ENCODE measurements around the gene CEACAM19.
"Not testable (repeated sequence)": the region's sequence is repeated elsewhere in the genome, so short reads cannot be mapped to it uniquely, and the experiment has no call there.

CEACAM19 gene

DNA sequence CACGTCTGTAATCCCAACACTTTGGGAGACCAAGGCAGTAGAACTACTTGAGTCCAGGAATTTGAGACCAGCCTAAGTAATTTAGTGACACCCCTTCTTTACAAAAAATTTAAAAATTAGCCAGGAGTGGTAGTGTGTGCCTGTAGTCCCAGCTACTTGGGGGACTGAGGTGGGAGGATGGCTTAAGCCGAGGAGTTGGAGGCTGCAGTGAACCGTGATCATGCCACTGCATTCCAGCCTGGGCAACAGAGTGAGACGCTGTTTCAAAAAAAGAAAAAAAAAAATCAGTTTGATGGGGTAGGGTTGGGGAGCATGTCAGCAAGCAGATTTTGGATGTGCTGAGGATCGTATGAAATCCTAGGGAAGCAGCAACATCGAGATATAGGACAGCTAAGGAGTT is 4.2 kb downstream of the CEACAM19 start:
- DNase-seq (ENCODE audit: low spot score) = no peak

DNA sequence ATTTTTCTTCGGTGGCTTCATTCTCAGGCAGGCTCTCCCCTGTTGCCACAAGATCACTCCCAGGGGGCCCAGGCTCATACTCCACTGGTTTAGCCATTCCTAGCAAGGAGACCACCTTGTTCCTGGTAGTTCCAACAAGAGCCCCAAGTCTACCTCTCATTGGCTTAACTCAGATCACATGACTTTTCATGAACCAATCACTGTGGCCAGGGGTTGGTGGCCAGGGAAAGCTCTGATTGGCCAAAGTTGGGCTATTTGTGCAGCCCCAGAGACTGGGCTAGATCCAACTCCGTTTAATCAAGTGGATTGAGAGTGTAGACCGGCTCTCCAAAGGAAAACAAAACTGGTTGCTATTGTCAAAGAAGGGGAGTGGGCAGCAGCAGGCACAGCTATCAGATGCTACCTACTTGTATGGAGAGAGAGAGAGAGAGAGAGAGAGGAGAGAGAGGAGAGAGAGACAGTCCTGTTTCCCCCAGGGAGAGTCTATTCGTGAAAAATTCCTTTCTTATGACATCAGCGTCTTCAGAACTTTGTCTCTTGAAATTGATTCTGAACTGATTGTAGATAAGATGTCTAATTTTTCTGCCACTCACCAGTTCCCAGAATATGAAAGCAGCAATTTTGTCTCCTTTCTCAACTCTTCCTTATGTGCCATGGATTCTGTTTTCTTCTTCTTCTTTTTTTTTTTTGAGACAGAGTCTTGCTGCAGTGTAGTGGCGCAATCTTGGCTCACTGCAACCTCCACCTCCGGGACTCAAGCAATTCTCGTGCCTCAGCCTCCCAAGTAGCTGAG is 5.9 kb downstream of the CEACAM19 start:
- DNase-seq (ENCODE audit: low spot score) = no peak

DNA sequence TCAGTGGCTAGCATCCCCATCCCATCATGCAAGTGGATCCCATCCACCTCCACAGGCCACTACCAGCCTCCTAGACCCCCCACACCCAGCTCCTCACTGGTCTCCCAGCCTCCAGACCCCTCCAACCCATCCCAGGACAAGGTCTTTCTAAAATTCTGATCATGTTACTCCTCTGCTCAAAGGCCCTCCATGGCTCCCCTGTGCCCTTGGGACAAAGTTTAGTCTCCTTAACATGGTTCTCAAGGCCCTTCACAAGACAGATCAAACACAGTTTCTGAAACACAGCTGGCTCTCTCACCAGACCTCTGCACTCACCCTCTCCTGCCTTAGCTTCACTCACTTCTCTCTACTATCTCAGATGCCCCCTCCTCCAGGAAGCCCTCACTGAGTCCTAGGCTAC is 9.3 kb downstream of the CEACAM19 start:
- no peak for DNase-seq (ENCODE audit: low spot score)

DNA sequence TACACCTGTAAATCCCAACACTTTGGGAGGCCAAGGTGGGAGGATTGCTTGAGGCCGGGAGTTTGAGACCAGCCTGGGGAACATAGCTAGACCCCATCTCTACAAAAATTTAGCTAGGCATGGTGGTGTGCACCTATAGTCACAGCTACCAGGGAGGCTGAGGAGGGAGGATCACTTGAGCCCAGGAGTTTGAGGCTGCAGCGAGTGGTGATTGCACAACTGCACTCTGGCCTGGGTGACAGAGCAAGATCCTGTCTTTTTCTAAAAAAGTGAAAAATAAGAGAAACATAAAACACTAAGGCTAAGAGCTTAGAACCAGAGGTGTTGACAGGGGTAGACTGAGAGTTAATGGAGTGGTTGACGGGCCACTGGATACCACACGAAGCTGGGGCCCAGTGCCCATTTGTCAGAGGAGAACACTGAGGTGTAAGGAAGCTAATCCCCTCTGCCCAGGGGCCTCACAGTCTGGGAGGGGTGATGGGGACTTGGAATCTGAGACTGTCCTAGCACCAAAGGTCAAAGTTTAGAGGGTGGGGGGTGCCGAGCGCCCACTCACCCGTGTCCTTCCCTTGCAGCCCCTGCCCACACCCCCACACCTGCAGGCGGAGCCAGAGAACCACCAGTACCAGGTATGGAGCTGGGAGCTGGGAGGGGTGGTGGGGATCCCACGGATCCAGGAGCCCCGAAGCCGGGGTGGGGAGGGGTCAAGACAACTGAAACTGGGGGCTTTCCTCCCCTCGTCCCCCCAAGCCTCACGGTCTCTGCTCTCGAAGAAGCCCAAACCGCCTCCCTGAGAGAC is 10.9 kb downstream of the CEACAM19 start:
- DNase-seq (ENCODE audit: low spot score) = no peak

DNA sequence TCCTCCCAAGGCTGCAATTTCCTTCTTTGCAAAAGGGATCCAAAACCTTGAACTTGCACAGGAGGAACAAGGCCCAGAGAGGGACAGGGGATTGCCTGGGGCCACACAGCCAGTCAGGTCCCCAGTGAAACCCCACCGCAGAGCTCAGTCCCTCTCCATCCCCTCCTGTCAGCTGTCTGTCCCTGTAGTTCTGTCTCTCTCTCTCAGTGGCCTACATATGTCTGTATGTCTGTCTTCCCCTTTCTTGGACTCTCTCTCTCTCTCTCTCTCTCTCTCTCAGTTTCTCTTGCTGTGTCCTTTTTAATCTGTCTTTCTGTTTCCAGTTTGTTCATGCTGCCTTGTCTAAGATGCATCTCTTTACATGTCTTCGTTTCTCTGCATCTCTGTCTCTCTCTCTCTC is 11.5 kb downstream of the CEACAM19 start:
- no peak for DNase-seq (ENCODE audit: low spot score)

DNA sequence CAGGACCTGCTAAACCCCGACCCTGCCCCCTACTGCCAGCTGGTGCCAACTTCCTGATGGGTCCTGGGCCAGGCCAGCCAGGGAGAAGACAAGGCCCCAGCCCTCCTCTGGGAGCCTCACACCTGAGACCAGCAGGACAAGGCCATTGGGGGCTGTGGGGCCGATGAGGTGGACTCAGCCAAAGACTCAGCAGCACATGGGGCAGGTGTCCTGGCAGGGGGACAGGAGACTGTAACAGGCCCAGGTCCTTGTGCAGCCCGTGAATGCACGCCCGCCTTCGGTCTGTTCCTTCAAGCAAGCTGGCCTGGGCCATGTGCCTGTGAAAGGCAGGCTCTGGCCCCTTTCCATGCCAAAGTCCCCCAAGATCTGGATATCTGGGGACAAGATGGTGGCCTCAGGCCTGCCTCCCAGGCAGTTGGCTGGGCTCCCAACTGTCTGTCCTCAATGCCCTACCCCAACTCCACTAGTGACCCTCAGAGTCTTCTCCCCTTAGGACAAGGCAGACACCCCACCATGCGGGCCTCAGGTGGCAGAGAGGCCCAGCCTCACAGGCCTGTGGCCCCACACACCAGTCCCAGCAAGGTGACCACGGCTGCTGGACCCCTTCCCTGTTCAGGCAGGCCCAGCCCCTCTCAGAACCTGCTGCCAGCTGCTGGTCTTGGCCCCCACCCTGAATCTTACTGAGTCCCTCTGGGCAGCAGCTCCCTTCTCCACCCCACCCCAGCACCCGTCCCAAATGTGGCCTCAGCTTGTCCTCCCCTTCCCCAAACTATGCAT is 12.3 kb downstream of the CEACAM19 start:
- DNase-seq (ENCODE audit: low spot score) = no peak

DNA sequence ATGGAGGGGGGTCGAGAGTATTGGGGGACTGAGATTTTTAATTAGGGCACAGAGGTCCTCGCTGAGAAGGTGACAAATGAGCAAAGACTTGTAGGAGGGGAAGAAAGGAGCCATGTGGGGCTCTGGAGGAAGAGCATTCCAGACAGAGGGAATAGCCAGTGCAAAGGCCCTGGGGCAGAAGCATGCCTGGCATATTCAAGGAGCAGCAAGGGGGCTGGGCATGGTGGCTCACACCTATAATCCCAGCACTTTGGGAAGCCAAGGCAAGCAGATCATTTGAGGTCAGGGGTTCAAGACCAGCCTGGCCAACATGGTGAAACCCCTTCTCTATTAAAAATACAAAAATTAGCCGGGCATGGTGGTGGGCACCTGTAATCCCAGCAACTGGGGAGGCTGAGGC is 13.1 kb downstream of the CEACAM19 start:
- not testable (repeated sequence) for DNase-seq (ENCODE audit: low spot score)

DNA sequence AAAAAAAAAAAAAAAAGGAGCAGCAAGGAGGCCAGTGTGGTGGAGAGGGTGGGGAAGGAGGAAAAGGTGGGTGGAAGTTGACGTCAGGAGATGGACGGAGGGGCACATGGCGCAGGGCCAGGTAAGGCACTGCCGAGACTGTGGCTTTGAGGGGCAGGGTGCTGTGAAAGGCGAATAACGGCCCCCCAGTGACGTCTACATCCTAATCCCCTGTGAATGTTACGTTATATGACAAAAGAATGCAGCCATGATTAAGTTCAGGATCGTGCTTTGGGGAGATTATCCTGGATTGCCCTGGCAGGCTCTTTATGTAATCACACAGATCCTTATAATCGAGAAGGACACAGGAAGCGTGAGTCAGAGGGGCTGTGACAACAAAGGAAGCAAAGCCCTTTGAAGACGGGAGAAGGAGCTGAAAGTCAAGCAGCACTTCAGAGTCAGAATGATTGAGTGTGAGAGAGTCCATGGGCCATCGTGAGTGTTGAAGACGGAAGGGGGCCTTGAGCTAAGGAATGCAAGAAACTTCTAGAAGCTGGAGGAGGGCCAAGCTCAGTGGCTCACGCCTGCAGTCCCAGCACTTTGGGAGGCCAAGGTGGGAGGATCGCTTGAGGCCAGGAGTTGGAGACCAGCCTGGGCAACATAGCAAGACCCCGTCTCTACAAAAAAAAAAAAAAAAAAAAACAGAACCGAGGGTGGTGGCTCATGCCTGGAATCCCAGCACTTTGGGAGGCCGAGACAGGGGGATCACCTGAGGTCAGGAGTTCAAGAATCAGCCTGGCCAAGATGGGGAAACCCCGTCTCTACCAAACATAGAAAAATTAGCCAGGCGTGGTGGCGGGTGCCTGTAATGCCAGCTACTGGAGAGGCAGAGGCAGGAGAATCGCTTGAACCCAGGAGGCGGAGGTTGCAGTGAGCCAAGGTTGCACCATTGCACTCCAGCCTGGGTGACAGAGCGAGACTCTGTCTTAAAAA is 13.9 kb downstream of the CEACAM19 start:
- no peak for DNase-seq (ENCODE audit: low spot score)

DNA sequence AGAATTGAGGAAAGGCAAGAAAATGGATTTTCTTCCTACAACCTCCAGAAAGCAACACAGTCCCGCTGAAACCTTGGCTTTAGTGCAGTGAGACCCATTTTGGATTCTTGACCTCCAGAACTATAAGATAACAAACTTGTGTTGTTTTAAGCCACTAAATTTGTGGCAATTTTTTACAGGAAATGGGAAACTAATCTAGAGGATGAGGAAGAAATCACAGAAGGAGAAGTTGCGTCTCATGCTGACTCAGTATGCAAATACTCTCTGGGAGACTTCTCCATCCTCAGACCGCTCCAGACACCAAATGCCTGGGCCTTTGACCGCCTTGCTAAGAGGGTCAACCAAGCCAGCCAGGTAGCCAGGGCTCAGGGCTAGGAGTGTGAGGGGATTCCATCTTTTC is 14.6 kb downstream of the CEACAM19 start:
- DNase-seq (ENCODE audit: low spot score) = no peak

DNA sequence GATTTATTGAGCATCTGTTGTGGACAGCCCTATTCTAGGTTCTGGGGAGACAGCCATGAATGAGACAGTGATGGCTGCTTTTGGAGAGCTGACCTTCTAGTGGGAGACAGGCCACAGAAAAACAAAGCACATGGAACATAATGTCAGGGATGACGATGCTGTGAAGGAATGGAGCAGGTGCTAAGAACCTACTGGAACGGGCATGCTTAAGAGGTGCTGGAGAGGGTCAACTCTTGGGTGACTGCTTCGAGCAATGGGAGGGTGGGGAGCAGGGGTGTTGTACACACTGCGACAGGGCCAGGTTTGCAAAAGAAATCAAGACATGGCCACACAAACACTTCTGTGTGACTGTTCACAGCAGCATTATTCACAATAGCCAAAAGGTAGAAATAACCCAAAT is 15.6 kb downstream of the CEACAM19 start:
- DNase-seq (ENCODE audit: low spot score) = no peak

DNA sequence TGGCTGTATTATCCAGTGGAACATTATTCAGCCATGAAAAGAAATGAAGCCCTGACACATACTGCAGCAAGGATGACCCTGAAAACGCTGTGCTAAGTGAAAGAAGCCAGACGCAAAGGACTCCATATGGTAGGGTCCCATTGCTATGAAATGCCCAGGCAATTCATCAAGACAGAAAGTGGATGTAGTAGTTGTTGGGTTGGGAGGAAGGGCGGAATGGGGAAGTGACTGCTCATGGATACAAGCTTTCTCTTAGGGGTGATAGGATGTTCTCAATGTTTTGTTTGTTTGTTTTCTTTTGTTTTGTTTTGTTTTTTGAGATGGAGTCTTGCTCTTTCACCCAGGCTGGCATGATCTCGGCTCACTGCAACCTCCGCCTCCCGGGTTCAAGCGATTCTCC is 16.6 kb downstream of the CEACAM19 start:
- no peak for DNase-seq (ENCODE audit: low spot score)

DNA sequence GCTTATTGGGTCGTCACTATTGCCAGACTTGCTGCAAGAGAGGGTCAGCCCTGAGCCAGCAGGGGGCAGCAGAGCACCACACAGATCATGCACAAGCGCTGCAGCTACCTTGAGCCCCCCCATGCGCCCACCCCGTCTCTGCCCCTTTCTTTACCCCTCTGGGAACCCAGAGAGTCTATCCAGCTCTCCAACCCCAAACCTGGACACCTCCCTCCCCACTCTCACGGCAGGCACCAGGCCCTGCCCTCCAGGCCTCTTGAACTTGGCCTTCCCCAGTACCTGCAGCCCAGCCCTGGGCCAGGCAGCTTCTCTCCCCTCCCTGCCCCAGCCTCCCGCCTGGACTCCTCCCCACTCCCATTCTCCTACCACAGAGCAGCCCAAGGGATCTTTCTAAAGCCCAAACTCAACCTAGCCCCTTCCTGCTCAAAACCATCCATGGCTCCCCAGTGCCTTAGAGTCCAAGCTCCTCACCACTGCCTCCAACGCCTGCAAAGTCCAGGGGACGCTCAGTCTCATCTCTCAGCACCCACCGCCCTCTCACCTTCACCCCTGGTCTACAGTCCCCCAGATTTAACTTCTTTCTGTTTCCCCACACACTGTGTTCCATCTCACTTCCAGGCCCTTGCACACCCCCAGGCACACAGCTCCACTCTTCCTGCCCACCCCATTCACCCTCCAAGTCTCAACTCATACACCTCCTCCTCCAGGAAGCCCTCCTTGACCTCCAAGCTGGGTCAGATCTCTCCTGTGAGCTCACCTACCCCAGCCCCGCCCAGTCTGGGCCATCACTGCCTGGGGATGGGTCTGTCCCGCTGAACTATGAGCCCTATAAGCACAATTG is 18.2 kb downstream of the CEACAM19 start:
- DNase-seq (ENCODE audit: low spot score) = peak; percentile 75

DNA sequence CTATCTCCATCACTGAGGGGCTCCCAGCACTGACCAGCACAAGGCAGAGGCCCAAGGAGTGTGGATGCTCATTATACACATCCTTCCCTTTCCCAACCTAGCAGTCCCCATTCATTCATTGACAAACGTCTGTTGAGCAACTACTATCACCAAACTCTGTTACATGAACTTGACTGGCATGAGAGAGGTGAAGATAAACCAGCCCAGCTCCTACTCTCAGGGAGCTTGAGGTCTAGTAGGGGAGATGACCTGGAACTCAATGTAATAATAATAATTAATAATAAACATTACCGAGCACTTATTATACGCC is 18.8 kb downstream of the CEACAM19 start:
- no peak for DNase-seq (ENCODE audit: low spot score)

DNA sequence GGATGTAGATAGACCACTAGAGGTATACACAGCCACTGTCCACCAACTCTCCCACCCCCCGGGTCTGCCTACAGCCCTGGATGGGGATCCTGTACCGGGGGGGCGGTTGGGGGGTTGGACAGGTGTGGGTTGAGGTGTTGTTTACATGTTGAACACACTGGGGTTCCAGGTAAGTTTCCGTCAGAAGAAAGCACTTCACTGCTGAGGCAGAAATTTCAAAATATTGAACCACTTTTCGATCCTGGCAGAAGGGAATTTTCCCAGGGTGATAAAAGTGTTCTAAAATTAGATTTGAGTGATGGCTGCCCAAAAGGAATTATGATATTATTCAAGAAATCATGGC is 21.1 kb downstream of the CEACAM19 start:
- no peak for DNase-seq (ENCODE audit: low spot score)

DNA sequence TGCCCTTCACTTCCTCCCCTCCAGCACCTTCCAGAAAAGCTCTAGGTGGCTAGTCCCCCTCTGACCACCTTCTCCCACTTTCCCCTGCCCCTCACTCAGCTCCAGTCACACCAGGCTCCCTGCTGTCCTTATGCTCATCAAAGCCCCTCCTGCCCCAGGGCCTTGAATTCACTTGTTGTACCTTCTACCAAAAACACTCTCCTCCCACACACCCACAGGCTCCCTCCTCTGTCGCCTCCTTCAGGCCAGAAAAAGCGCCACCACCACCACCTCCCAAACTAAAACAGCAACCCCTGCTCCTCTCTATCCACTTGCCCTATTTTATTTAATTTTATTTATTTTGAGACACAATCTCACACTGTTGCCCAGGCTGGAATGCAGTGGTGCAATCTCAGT is 22.9 kb downstream of the CEACAM19 start:
- DNase-seq (ENCODE audit: low spot score) = peak; percentile 10

DNA sequence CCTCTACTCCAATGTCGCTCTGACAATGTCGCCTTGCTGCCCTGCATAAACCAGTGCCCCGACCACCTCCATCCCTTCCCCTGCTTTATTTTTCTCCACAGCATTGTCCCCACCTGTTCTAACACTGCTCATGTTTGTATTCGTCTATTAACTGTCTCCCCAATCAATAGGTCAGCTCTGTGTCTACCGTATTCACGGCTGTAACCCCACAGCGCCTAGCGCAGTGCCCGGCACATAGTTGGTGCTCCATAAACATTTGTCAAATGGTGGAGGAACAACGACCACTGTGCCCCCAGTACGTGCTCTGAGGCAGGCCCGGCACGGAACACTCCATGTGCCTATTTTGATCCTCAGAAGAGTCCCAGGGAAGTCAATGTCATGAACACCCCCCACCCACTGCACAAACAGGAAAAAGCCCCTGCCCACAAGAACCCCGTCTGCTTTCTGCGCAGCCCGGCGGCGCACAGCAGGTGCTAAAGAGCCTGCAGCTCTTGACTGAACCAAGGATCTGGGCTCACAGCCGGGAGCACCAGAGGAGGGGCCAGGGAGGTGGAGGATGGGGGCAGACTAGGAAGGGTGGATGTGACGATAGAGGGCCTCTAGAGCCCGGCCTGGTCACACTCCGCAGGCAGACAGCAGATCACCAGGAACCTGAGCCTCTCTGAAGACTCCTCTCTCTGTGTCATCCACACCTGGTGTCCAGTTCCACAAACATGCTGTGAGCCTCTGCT is 25.8 kb downstream of the CEACAM19 start:
- no peak for DNase-seq (ENCODE audit: low spot score)

DNA sequence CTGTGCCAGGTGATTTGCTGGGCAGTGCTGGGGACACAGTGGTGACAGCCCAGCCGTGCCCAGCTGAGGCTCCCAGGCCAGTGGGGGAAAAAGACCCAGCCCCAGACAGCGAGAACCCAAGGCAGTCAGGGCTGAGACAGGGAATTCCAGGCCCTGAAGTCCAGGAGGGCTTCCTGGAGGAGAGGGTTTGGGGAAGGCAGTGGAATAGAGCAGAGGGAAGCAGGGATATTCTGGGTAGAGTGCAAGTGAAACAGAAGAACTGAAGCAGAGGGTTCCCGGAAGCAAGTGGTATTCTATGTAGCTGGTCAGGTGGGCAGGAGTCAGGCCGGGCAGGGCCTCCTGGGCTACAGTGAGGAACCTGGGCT is 26.4 kb downstream of the CEACAM19 start:
- no peak for DNase-seq (ENCODE audit: low spot score)

DNA sequence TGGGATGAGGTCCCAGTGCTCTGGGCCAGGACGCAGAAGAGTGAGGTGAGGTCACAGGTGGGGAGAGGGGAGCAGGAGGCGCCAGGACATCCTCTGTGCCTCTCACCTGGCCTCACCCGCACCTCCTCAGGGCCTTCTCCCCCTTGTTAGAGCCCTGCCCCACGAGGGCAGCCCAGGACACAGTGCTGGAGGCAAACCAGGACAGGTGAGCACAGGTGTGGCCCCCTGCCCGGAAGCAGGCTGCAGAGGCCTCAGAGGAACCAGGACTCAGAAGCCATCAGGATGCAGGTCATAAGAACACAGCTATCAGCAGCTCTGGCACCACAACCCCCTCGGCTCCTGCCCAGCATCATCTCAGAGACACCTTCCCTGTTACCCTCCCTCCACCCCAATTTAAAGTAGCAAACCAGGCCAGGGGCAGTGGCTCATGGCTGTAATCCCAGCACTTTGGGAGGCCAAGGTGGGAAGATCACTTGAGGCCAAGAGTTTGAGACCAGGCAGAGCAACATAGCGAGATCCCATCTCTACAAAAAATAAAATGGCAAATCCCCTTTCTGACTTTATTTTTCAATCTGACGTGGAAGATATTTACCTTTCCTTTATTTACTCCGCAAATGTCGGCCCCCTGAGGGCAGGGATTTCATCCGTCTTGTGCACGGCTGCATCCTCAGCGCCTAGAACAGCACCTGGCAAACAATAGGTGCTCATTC is 27.4 kb downstream of the CEACAM19 start, which contains the start of gene CEACAM16:
Gene CEACAM16 (plus strand): TSS at position 660 of the 710 bp plus-strand sequence. CDS start 2,306 bp downstream, outside the sequence.
- no peak for DNase-seq (ENCODE audit: low spot score)

DNA sequence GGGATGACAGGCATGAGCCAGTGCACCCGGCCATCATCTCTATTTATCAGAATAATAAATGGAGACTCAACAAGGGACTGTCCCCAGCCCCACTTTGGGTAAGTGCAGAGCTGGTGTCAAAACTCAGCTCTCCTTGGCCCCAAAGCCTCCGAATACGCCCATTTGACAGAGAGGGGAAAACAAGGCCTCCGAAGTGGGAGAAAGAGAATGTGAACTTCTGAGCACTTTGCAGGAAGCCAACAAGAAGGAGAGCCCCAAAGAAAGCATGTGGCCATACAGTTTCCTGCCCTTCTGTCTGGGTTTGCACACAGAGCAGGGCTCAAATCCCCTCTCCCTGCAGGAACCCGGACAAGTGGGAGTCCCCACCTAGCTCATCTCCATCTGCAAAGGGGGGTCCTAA is 29.3 kb downstream of the CEACAM19 start:
- no peak for DNase-seq (ENCODE audit: low spot score)
